K562 (cell line): ENCODE results near the gene CDAN1. TPM values are rescaled to one million over a fixed set of nuclear protein-coding genes. Genes with fewer than 3 reads are reported as not detected.

Source experiments
- ATAC-seq: fragments of 200-7000 bp; cut with Tn5 transposase; 3 replicates; pipeline ENCODE4 v1.9.1; 2020; ENCODE audit warnings: moderate library complexity
- BruUV-seq: library from RNA; stranded (reverse); fragments of 400-500 nt; replicated peaks from 2 replicates; lab custom pipeline; 2021; lab: Mats Ljungman, UMichigan
- CTCF ChIA-PET: fragments of 300-600 bp; formaldehyde crosslinking; extraction: SDS; loops from one replicate; lab custom pipeline; 2021; ENCODE audit warnings: low intra/inter-chr PET ratio; lab: Yijun Ruan, JAX
- POLR2A ChIA-PET: fragments of 300-600, 350-650 bp; sonication (Branson Sonifier 250); formaldehyde crosslinking; extraction: SDS; loops from one replicate; lab custom pipeline; 2021; ENCODE audit warnings: antibody characterized with exemption, inconsistent platforms; lab: Yijun Ruan, JAX
- DNase-seq, 4 experiments: peaks; one replicate each; pipeline versions ENCODE4 v3.0.0 to v3.0.0-alpha.2; 2011 to 2018; ENCODE audit warnings: low spot score in 3 of 4, mixed read lengths in 3 of 4; ENCODE audit errors: extremely low read depth in 1 of 4
- FAIRE-seq: peaks from 2 replicates; lab custom pipeline; 2011; peaks lifted over from hg19 to GRCh38; lab: Jason Lieb, UNC
- H2AFZ ChIP-seq: 2 replicates; pipeline ENCODE4 v1.6.0; 2011; ENCODE audit warnings: low read depth, low read length, control low read depth, inconsistent platforms
- H3K27ac ChIP-seq: fragments of 200-600 bp; 3 replicates; pipeline ENCODE4 v1.8.0; 2011; ENCODE audit warnings: low read depth, mild to moderate bottlenecking, control low read depth, inconsistent platforms, low read length, moderate library complexity, mixed read lengths; ENCODE audit errors: extremely low read depth
- H3K27me3 ChIP-seq, 2 experiments: fragments of 300-600 bp in 1 of 2; 2 replicates in 1 of 2; 3 replicates in 1 of 2; pipeline versions ENCODE4 v1.6.0 to v1.8.0; 2011; ENCODE audit warnings: inconsistent platforms in 2 of 2, low read length in 2 of 2, mild to moderate bottlenecking in 1 of 2, mixed read lengths in 1 of 2, moderate library complexity in 1 of 2; ENCODE audit not compliant: control insufficient read depth in 2 of 2, insufficient read depth in 2 of 2
- H3K36me3 ChIP-seq: fragments of 300-600 bp; 3 replicates; pipeline ENCODE4 v1.8.0; 2011; ENCODE audit warnings: mild to moderate bottlenecking, low read length, inconsistent platforms; ENCODE audit not compliant: control insufficient read depth, insufficient read depth
- H3K4me1 ChIP-seq, 2 experiments: fragments of 200-600 bp in 1 of 2; replicated peaks in 1 of 2; 2 replicates in 1 of 2; 3 replicates in 1 of 2; pipeline versions ENCODE4 v1.5.1 to v1.8.0; 2011; ENCODE audit warnings: inconsistent platforms in 2 of 2, low read length in 2 of 2, mild to moderate bottlenecking in 1 of 2, mixed read lengths in 1 of 2, moderate library complexity in 1 of 2; ENCODE audit not compliant: control insufficient read depth in 2 of 2, insufficient read depth in 2 of 2
- H3K4me2 ChIP-seq: 2 replicates; pipeline ENCODE4 v1.6.1; 2011; ENCODE audit warnings: low read length, control low read depth, inconsistent platforms, mixed read lengths; ENCODE audit not compliant: insufficient read depth
- H3K4me3 ChIP-seq: fragments of 200-600 bp; sonication (generic), shearing (Covaris generic); 2 replicates; pipeline ENCODE4 v1.5.1; 2016; ENCODE audit warnings: control low read depth, inconsistent platforms
- H3K79me2 ChIP-seq: fragments of 200-600 bp; 3 replicates; pipeline ENCODE4 v1.8.0; 2011; ENCODE audit warnings: low read length, inconsistent platforms; ENCODE audit not compliant: control insufficient read depth, insufficient read depth
- H3K9ac ChIP-seq, 2 experiments: 2 replicates each; pipeline versions ENCODE4 v1.6.0 to v1.6.1; 2011; ENCODE audit warnings: low read depth in 2 of 2, low read length in 2 of 2, control low read depth in 1 of 2, inconsistent platforms in 1 of 2, mild to moderate bottlenecking in 1 of 2, mixed read lengths in 1 of 2; ENCODE audit not compliant: insufficient read depth in 1 of 2
- H3K9me1 ChIP-seq: one replicate; pipeline ENCODE4 v1.6.0; 2011; ENCODE audit warnings: inconsistent platforms, mild to moderate bottlenecking, low read length, moderate library complexity; ENCODE audit not compliant: control insufficient read depth, insufficient read depth
- H3K9me3 ChIP-seq: replicated peaks from 2 replicates; pipeline ENCODE4 v1.5.1; 2011; ENCODE audit warnings: low read depth, low read length, inconsistent platforms; ENCODE audit not compliant: control insufficient read depth, insufficient read depth
- H4K20me1 ChIP-seq: replicated peaks from 2 replicates; pipeline ENCODE4 v1.6.1; 2011; ENCODE audit warnings: low read length, inconsistent platforms, mixed read lengths; ENCODE audit not compliant: control insufficient read depth, insufficient read depth
- BACH1 ChIP-seq: fragments of 200-800 bp; sonication (Bioruptor generic); IDR thresholded peaks from 2 replicates; pipeline ENCODE4 v1.6.1; 2016; ENCODE audit warnings: missing genetic modification characterization, missing compliant biosample characterization
- BDP1 ChIP-seq: IDR thresholded peaks from 3 replicates; pipeline ENCODE4 v1.6.1; 2011; ENCODE audit not compliant: insufficient read length, insufficient read depth
- CC2D1A ChIP-seq: fragments of 450-650 bp; IDR thresholded peaks from 2 replicates; pipeline ENCODE4 v1.6.1; 2017; ENCODE audit warnings: mild to moderate bottlenecking
- DNMT1 ChIP-seq: fragments of 450-650 bp; IDR thresholded peaks from 2 replicates; pipeline ENCODE4 v1.6.1; 2016; ENCODE audit warnings: antibody characterized with exemption, mild to moderate bottlenecking
- HNRNPUL1 ChIP-seq: fragments of 200-400 bp; formaldehyde crosslinking; IDR thresholded peaks from 2 replicates; pipeline ENCODE4 v1.6.1; 2017; ENCODE audit warnings: low read length
- MCM5 ChIP-seq: fragments of 450-650 bp; IDR thresholded peaks from 2 replicates; pipeline ENCODE4 v1.6.1; 2016; ENCODE audit warnings: low read depth
- MEIS2 ChIP-seq: fragments of 450-650 bp; IDR thresholded peaks from 2 replicates; pipeline ENCODE4 v1.6.1; 2014; ENCODE audit warnings: mild to moderate bottlenecking; ENCODE audit not compliant: partially characterized antibody
- NFIC ChIP-seq: fragments of 450-650 bp; IDR thresholded peaks from 2 replicates; pipeline ENCODE4 v1.6.1; 2017; ENCODE audit warnings: mild to moderate bottlenecking, inconsistent platforms
- NFXL1 ChIP-seq: fragments of 450-650 bp; formaldehyde crosslinking; IDR thresholded peaks from 2 replicates; pipeline ENCODE4 v1.4.0; 2021; ENCODE audit warnings: mild to moderate bottlenecking
- PCBP1 ChIP-seq: fragments of 200-400 bp; formaldehyde crosslinking; IDR thresholded peaks from 2 replicates; pipeline ENCODE4 v1.6.1; 2018; ENCODE audit warnings: mild to moderate bottlenecking, low read depth, low read length; ENCODE audit not compliant: poor library complexity, severe bottlenecking
- PHF21A ChIP-seq: fragments of 450-650 bp; IDR thresholded peaks from 2 replicates; pipeline ENCODE4 v1.6.1; 2017; ENCODE audit warnings: low read depth, borderline replicate concordance
- POLR2G ChIP-seq: fragments of 200-400 bp; formaldehyde crosslinking; IDR thresholded peaks from 2 replicates; pipeline ENCODE4 v1.6.1; 2017; ENCODE audit warnings: low read depth, mild to moderate bottlenecking, antibody characterized with exemption, low read length, moderate library complexity
- RBFOX2 ChIP-seq: fragments of 200-400 bp; formaldehyde crosslinking; IDR thresholded peaks from 2 replicates; pipeline ENCODE4 v1.6.1; 2017; ENCODE audit warnings: low read depth, mild to moderate bottlenecking, low read length, moderate library complexity
- RBM15 ChIP-seq: fragments of 200-400 bp; formaldehyde crosslinking; IDR thresholded peaks from 2 replicates; pipeline ENCODE4 v1.6.1; 2018; ENCODE audit warnings: mild to moderate bottlenecking, low read length, moderate library complexity; ENCODE audit not compliant: insufficient read depth
- SMAD3 ChIP-seq: fragments of 450-650 bp; formaldehyde crosslinking; conservative IDR thresholded peaks from 2 replicates; pipeline ENCODE4 v1.4.0; 2020; ENCODE audit warnings: mild to moderate bottlenecking
- TAF15 ChIP-seq: fragments of 200-400 bp; formaldehyde crosslinking; IDR thresholded peaks from 2 replicates; pipeline ENCODE4 v1.6.1; 2017; ENCODE audit warnings: mild to moderate bottlenecking, low read depth, low read length, moderate library complexity
- ZBTB1 ChIP-seq: sonication (generic); formaldehyde crosslinking; IDR thresholded peaks from 2 replicates; pipeline ENCODE4 v1.8.1; 2023; ENCODE audit warnings: missing genetic modification reagents, low read depth, mild to moderate bottlenecking, borderline replicate concordance
- ZFPM2 ChIP-seq: fragments of 250-450 bp; sonication (Bioruptor Pico); IDR thresholded peaks from 2 replicates; pipeline ENCODE4 v1.5.1; 2022; ENCODE audit warnings: mild to moderate bottlenecking
- ZNF134 ChIP-seq: fragments of 250-450 bp; sonication (Bioruptor Pico); conservative IDR thresholded peaks from 2 replicates; pipeline ENCODE4 v1.4.0; 2020
- ZNF57 ChIP-seq: fragments of 450-650 bp; formaldehyde crosslinking; IDR thresholded peaks from 2 replicates; pipeline ENCODE4 v1.4.0; 2020; ENCODE audit warnings: mild to moderate bottlenecking, moderate library complexity
- WGBS: fragments of 100-300 bp; shearing (Covaris generic); methylation state at CpG from one replicate; pipeline ENCODE4 v1.1.6; 2016; ENCODE audit warnings: low coverage, mixed read lengths; ENCODE audit not compliant: insufficient coverage; ENCODE audit errors: missing lambda C conversion rate; 5-methylcytosine and 5-hydroxymethylcytosine counted together
- in situ Hi-C: fragments of 300-500 bp; cut with MboI; formaldehyde crosslinking; loops from 4 replicates; pipeline ENCODE4 v1.15.0; 2018; ENCODE audit warnings: inconsistent platforms, mixed read lengths
- intact Hi-C: fragments of 100-400 bp; cut with micrococcal nuclease; formaldehyde crosslinking; loops from 2 replicates; pipeline ENCODE4 v1.14.2; 2022
- polyA plus RNA-seq, 8 experiments: library from polyadenylated mRNA; depleted of rRNA in 4 of 8; stranded (reverse) in 5 of 8; unstranded in 3 of 8; fragments of >200 nt; fragmentation: Nextera tagmentation in 2 of 8; fragmentation: Illumina TruSeq in 1 of 8; extraction: Ambion mirVana in 2 of 8; extraction: Trizol in 1 of 8; gene quantifications; 2 replicates each; pipeline versions ENCODE4 v1.2.1 to v1.2.3, GENCODE V29; 2011 to 2014; ENCODE audit warnings: inconsistent platforms in 1 of 8, missing spikeins in 1 of 8
- total RNA-seq, 7 experiments: library from RNA; depleted of rRNA in 6 of 7; stranded (reverse); fragments of >200 nt in 6 of 7; fragmentation: Illumina TruSeq in 2 of 7; extraction: Trizol in 2 of 7; gene quantifications; 2 replicates each; pipeline versions ENCODE4 v1.2.1 to v1.2.3, GENCODE V29; 2011 to 2021; ENCODE audit warnings: low replicate concordance in 1 of 7
- TF ChIP-seq, protein P1 (sequence below): sonication (generic); formaldehyde crosslinking; IDR thresholded peaks from 2 replicates; pipeline ENCODE4 v1.8.0; 2022; ENCODE audit warnings: mild to moderate bottlenecking, missing genetic modification reagents
- TF ChIP-seq, protein P2 (sequence below): IDR thresholded peaks from 2 replicates; pipeline ENCODE4 v1.6.1; 2014; ENCODE audit warnings: antibody characterized with exemption
- TF ChIP-seq, protein P3 (sequence below): IDR thresholded peaks from 2 replicates; pipeline ENCODE4 v1.6.1; 2011; ENCODE audit not compliant: insufficient read length; ENCODE audit errors: extremely low read depth

CDAN1 gene
- total and polyA plus RNA-seq, 9 of the 15 experiments (the other 6 are each of a cell fraction or from before 2014, with no cell fraction given) = 1.6 to 34.4 (median 13.8) TPM

DNA sequence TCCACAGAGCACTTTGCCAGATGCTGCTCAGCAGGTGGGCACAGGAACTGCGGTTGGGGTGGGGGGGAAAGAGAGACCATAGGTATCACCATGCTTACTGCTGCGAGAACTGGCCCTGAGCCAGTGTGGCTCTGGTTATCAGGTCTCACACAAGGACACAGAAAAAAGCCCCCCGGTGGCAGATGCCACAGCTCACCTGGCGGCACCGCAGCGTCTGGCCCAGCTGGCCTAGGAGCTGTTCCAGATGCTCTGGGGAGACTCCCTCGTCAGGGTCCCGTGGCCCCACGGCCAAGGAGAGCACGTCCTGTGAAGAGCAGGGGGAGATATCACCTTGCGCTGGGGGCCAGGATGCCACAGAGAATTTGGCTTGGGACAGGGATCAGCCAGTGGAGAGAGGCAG lies 10.8 kb downstream of the CDAN1 start:
- ATAC-seq = no peak
- peaks cover 5% of the 10 kb centered on the region for H3K9me1 ChIP-seq
- no peaks in the 10 kb centered on the region for H3K27me3 ChIP-seq
- BruUV-seq = no TSS peak
- H3K4me2 ChIP-seq = no peak overlapping the region
- FAIRE-seq = no peak
- DNase-seq = no peak
- H4K20me1 ChIP-seq = no peaks in the 10 kb centered on the region; the same call in 1 of the 2 replicates
- no peaks in the 10 kb centered on the region for H3K9me3 ChIP-seq
- no peak overlapping the region for H3K27ac ChIP-seq
- H3K4me1 ChIP-seq = peaks cover 0 to 6% of the 10 kb centered on the region in 2 experiments; a peak in 1 of 5 replicates
- ChIA-PET CTCF (interaction anchor here (1.4 kb wide), 1 partner anchor 22 kb away, joined by 5 read pairs; no protein-coding TSS in a partner anchor), POLR2A (interaction anchor here (0.7 to 1.8 kb wide), 5 partner anchors 8 to 197 kb away, joined by 3 to 6 read pairs (median 4); no protein-coding TSS in a partner anchor)
- H2AFZ ChIP-seq = no peak overlapping the region
- H3K79me2 ChIP-seq = no peaks in the 10 kb centered on the region
- intact Hi-C loops (no loop called here), in situ Hi-C loops (no loop called here)
- H3K9ac ChIP-seq = no peak overlapping the region
- TF ChIP-seq TAF15 = no peak
- no peak for TF ChIP-seq ZNF134
- no peak for TF ChIP-seq PCBP1
- TF ChIP-seq RBFOX2 = 0 out of 2 replicates have a peak, but pooled peaks have one; percentile 40
- no peak for TF ChIP-seq PHF21A
- no peak for TF ChIP-seq CC2D1A
- no peak for TF ChIP-seq MCM5
- TF ChIP-seq ZFPM2 (CRISPR knock-in tag) = no peak
- TF ChIP-seq HNRNPUL1 = no peak
- peak; percentile 28; the same call in 1 of the 2 replicates for TF ChIP-seq NFIC
- TF ChIP-seq, protein P1, sequence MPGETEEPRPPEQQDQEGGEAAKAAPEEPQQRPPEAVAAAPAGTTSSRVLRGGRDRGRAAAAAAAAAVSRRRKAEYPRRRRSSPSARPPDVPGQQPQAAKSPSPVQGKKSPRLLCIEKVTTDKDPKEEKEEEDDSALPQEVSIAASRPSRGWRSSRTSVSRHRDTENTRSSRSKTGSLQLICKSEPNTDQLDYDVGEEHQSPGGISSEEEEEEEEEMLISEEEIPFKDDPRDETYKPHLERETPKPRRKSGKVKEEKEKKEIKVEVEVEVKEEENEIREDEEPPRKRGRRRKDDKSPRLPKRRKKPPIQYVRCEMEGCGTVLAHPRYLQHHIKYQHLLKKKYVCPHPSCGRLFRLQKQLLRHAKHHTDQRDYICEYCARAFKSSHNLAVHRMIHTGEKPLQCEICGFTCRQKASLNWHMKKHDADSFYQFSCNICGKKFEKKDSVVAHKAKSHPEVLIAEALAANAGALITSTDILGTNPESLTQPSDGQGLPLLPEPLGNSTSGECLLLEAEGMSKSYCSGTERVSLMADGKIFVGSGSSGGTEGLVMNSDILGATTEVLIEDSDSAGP = no peak
- TF ChIP-seq BDP1 = no peak
- TF ChIP-seq MEIS2 = no peak
- TF ChIP-seq BACH1 (tag) = no peak
- no peak for TF ChIP-seq ZBTB1 (CRISPR knock-in tag)
- TF ChIP-seq, protein P2, sequence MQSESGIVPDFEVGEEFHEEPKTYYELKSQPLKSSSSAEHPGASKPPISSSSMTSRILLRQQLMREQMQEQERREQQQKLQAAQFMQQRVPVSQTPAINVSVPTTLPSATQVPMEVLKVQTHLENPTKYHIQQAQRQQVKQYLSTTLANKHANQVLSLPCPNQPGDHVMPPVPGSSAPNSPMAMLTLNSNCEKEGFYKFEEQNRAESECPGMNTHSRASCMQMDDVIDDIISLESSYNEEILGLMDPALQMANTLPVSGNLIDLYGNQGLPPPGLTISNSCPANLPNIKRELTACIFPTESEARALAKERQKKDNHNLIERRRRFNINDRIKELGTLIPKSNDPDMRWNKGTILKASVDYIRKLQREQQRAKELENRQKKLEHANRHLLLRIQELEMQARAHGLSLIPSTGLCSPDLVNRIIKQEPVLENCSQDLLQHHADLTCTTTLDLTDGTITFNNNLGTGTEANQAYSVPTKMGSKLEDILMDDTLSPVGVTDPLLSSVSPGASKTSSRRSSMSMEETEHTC = no peak
- no peak for TF ChIP-seq NFXL1 (CRISPR knock-in tag)
- TF ChIP-seq ZNF57 = no peak
- no peak for TF ChIP-seq DNMT1
- TF ChIP-seq RBM15 = no peak
- TF ChIP-seq, protein P3, sequence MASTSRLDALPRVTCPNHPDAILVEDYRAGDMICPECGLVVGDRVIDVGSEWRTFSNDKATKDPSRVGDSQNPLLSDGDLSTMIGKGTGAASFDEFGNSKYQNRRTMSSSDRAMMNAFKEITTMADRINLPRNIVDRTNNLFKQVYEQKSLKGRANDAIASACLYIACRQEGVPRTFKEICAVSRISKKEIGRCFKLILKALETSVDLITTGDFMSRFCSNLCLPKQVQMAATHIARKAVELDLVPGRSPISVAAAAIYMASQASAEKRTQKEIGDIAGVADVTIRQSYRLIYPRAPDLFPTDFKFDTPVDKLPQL = no peak
- peak; percentile 43; the same call in 1 of the 2 replicates for TF ChIP-seq POLR2G
- no peak for TF ChIP-seq SMAD3 (CRISPR knock-in tag)
- peaks cover 84% of the 10 kb centered on the region for H3K36me3 ChIP-seq
- no peak overlapping the region for H3K4me3 ChIP-seq
- 95% methylated on average over 8 of the region's 11 CpGs for WGBS
